Hematopoietic multipotent progenitor cell treated with erythropoietin and hydrocortisone succinate and interleukin-3 and kit ligand, for 4 days (in vitro differentiated cells): ENCODE data around the gene SLAMF6.
"Not testable (repeated sequence)": the region's sequence is repeated elsewhere in the genome, so short reads cannot be mapped to it uniquely, and the experiment has no call there.

Source experiments
- DNase-seq: peaks from one replicate; pipeline ENCODE4 v3.0.0-alpha.2; 2015

Gene SLAMF6

GRCh38 chr1:160500321-160500990, 22.6 kb downstream of the SLAMF6 start:
- no peak for DNase-seq

- no peak for DNase-seq
These were observed 23.4 kb downstream of the SLAMF6 start for GRCh38 chr1:160499631-160500030.

- not testable (repeated sequence) for DNase-seq
These were observed 24.6 kb downstream of the SLAMF6 start for GRCh38 chr1:160498301-160499065.

- DNase-seq = no peak
These were observed 26.7 kb downstream of the SLAMF6 start for GRCh38 chr1:160496334-160496733.

GRCh38 chr1:160494620-160495019, 28.4 kb downstream of the SLAMF6 start:
- DNase-seq = peak; percentile 40

GRCh38 chr1:160492617-160493016, 30.4 kb downstream of the SLAMF6 start:
- DNase-seq = no peak

- DNase-seq = no peak
These were observed 31.1 kb downstream of the SLAMF6 start for GRCh38 chr1:160491981-160492380.

GRCh38 chr1:160491017-160491416, 32.0 kb downstream of the SLAMF6 start:
- no peak for DNase-seq

- no peak for DNase-seq
These were observed 33.4 kb downstream of the SLAMF6 start for GRCh38 chr1:160489513-160490261.

GRCh38 chr1:160488347-160489058, 34.6 kb downstream of the SLAMF6 start:
- DNase-seq = no peak

GRCh38 chr1:160486453-160486852, 36.6 kb downstream of the SLAMF6 start:
- DNase-seq = no peak

- no peak for DNase-seq
These were observed 39.4 kb downstream of the SLAMF6 start for GRCh38 chr1:160483505-160484185.

GRCh38 chr1:160481979-160482596, 41.0 kb downstream of the SLAMF6 start:
- no peak for DNase-seq

GRCh38 chr1:160480781-160481180, 42.3 kb downstream of the SLAMF6 start:
- not testable (repeated sequence) for DNase-seq

GRCh38 chr1:160479091-160479490, 44.0 kb downstream of the SLAMF6 start:
- DNase-seq = not testable (repeated sequence)

- peak; percentile 20 for DNase-seq
These were observed 48.4 kb downstream of the SLAMF6 start for GRCh38 chr1:160474392-160475242.

- DNase-seq = no peak
These were observed 50.9 kb downstream of the SLAMF6 start for GRCh38 chr1:160472112-160472511.

GRCh38 chr1:160471253-160471652, 51.8 kb downstream of the SLAMF6 start:
- DNase-seq = no peak

- no peak for DNase-seq
These were observed 55.5 kb downstream of the SLAMF6 start for GRCh38 chr1:160467576-160467975.

GRCh38 chr1:160466961-160467360, 56.1 kb downstream of the SLAMF6 start:
- peak; percentile 18 for DNase-seq

- no peak for DNase-seq
These were observed 57.9 kb downstream of the SLAMF6 start for GRCh38 chr1:160465123-160465522.
